Activated B cell treated with CpG ODN at 0.5 μM for 24 hours (primary cell): Measurements from ENCODE around the gene NELFA. TPM values are rescaled to one million over a fixed set of nuclear protein-coding genes. Genes with fewer than 3 reads are reported as not detected.

ENCODE experiments used
- ATAC-seq: fragments of 200-7000 bp; cut with Tn5 transposase; one replicate; pipeline ENCODE4 v1.10.0; 2021; ENCODE audit warnings: low read depth, mild to moderate bottlenecking, moderate library complexity
- CTCF ChIA-PET: fragments of 350-600 bp; sonication (Branson Sonifier 250); formaldehyde crosslinking; loops from one replicate; lab custom pipeline; 2021; ENCODE audit warnings: antibody characterized with exemption; lab: Charles Lee
- POLR2A ChIA-PET: fragments of 350-600 bp; sonication (Branson Sonifier 250); formaldehyde crosslinking; loops from one replicate; lab custom pipeline; 2021; ENCODE audit warnings: antibody characterized with exemption; lab: Charles Lee
- DNase-seq: peaks from one replicate; pipeline ENCODE4 v3.0.0; 2022
- H3K27ac Mint-ChIP-seq: one replicate; pipeline ENCODE4 v1.8.0; 2020; ENCODE audit warnings: mixed read lengths
- H3K27me3 Mint-ChIP-seq: one replicate; pipeline ENCODE4 v1.8.0; 2021; ENCODE audit warnings: mixed read lengths
- H3K36me3 Mint-ChIP-seq: one replicate; pipeline ENCODE4 v1.8.0; 2021; ENCODE audit warnings: low read depth, mixed read lengths
- H3K4me1 Mint-ChIP-seq: one replicate; pipeline ENCODE4 v1.8.0; 2021; ENCODE audit warnings: mixed read lengths
- H3K4me3 Mint-ChIP-seq: one replicate; pipeline ENCODE4 v1.8.0; 2020; ENCODE audit warnings: mild to moderate bottlenecking, mixed read lengths
- H3K9me3 Mint-ChIP-seq: one replicate; pipeline ENCODE4 v1.8.0; 2020; ENCODE audit warnings: mixed read lengths
- CTCF ChIP-seq: fragments of 200-600 bp; IDR thresholded peaks from one replicate; pipeline ENCODE4 v1.8.0; 2022; ENCODE audit warnings: antibody characterized with exemption, mild to moderate bottlenecking
- intact Hi-C: fragments of 100-400 bp; cut with micrococcal nuclease; formaldehyde crosslinking; loops from one replicate; pipeline ENCODE4 v1.15.1; 2024
- total RNA-seq: library from RNA; stranded (reverse); gene quantifications from 2 replicates; pipeline ENCODE4 v1.2.3, GENCODE V29; 2022

Gene NELFA
- total RNA-seq, 1 donor from 2014 or later, result 49.9 TPM

- Mint-ChIP-seq H3K4me3 (no peak overlapping the region), H3K9me3 (no peaks in the 10 kb centered on the region), H3K4me1 (no peaks in the 10 kb centered on the region), H3K36me3 (peaks cover 82% of the 10 kb centered on the region), H3K27me3 (no peaks in the 10 kb centered on the region), H3K27ac (no peak overlapping the region)
- CTCF ChIA-PET, result no interaction called here
- POLR2A ChIA-PET, result no interaction called here
- DNase-seq (no peak), ATAC-seq (no peak)
- intact Hi-C loops, result no loop called here
- no peak for TF ChIP-seq CTCF
Observed at GRCh38 chr4:1980561-1981041, 28.2 kb downstream of the NELFA start.

DNA sequence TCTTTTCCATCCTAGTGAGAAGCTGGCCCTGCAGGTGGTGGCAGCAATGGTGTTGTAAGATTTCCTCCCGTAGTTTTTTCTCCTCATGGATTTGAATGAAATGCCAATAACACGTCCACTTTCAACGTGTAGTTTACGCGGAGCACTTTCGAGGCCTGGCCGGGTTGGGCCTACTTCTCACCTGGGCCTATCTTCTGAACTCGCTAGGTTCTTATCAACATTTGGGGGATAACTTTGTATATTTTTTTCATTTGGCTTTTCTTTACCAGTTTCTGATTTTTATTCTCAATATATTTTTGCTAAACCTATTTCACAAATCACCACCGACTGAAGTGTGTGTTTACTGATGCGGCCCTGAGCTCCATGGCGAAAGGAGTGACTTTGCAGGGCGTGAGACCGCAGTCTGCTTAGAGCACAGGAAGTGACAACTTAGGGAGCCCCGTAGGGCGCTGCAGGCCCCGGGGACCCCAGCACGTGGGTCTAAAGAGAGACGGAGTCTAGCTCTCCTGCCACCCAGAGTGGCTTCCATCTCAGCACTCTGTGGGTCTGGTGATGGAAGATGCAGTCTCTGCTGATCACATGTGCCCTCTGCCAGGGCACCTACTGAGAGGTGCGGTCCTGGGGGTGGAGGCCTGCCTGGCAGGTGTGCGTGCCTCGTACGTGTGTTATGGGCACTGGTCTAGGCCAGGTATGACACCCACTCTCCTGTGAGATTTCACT is 29.1 kb downstream of the NELFA start:
- Mint-ChIP-seq H3K9me3 (no peaks in the 10 kb centered on the region), H3K4me1 (no peaks in the 10 kb centered on the region), H3K36me3 (peaks cover 82% of the 10 kb centered on the region), H3K27me3 (no peaks in the 10 kb centered on the region), H3K27ac (peak overlapping the region; percentile 10), H3K4me3 (no peak overlapping the region)
- ChIA-PET CTCF (no interaction called here), POLR2A (no interaction called here)
- intact Hi-C loops, result no loop called here
- DNase-seq (no peak), ATAC-seq (no peak)
- TF ChIP-seq CTCF, result no peak

DNA sequence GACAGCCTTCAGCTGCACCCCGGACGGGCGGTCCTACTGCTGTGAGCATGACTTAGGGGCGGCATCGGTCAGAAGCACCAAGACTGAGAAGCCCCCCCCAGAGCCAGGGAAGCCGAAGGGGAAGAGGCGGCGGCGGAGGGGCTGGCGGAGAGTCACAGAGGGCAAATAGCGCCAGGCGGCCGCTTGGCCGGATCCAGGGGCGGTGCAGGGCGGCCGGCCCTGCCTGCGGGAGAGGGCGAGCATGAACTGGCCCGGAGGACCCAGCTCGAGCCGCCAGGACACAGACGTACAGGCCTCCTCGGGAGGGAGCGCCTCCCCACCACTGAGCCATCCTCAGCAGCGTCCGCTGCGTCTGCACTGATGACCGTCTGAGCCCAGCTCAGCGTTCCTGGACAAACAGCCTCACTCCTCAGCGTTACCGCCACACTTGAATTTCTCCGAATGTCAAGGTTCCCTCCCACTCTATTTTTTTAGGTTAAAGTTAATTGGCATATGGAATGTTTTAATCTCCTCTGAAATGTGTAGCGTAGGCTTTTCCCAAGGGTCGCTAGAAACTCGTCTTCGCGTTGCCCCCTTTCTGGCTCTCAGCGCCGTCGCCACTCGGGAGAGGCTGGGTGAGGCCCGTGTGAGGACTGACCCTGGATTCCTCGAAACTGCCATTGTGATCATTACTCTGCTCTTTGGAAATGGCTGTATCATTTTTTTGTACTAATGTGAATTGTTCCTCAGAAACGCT is 29.9 kb downstream of the NELFA start:
- no peak overlapping the region for H3K27ac Mint-ChIP-seq
- TF ChIP-seq CTCF, result no peak
- peaks cover 81% of the 10 kb centered on the region for H3K36me3 Mint-ChIP-seq
- intact Hi-C loops, result no loop called here
- ChIA-PET CTCF (no interaction called here), POLR2A (no interaction called here)
- H3K4me1 Mint-ChIP-seq, result no peaks in the 10 kb centered on the region
- DNase-seq, result no peak
- H3K27me3 Mint-ChIP-seq, result no peaks in the 10 kb centered on the region
- no peaks in the 10 kb centered on the region for H3K9me3 Mint-ChIP-seq
- no peak overlapping the region for H3K4me3 Mint-ChIP-seq
- no peak for ATAC-seq

GRCh38 chr4:1978226-1978625 is 30.5 kb downstream of the NELFA start:
- Mint-ChIP-seq H3K27me3 (no peaks in the 10 kb centered on the region), H3K36me3 (peaks cover 78% of the 10 kb centered on the region), H3K27ac (no peak overlapping the region), H3K9me3 (no peaks in the 10 kb centered on the region), H3K4me3 (no peak overlapping the region), H3K4me1 (no peaks in the 10 kb centered on the region)
- ATAC-seq, result no peak
- TF ChIP-seq CTCF, result no peak
- intact Hi-C loops, result no loop called here
- ChIA-PET CTCF (no interaction called here), POLR2A (no interaction called here)
- no peak for DNase-seq
